Measurements from ENCODE around the gene TAB2.

DNA sequence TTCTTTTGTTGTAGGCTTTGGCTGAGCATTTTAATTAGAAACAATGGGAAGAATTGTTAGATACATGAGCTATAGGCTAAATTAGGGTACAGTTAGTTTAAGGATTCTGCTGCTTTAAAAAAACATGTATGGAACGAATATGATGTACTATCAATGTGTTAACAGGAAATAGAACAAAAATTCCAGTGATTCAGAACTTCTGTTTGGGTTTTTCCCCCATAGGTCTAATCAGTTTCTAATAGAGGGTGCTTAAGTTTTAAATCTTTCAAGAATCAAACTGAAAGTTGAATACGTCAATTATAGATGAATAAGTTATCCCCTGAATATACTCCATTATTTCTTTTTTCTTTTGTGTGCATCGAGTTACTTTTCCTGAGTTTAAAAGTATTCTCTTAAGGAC lies 1.9 kb downstream of the TAB2 start:
- TF ChIP-seq, protein P1, sequence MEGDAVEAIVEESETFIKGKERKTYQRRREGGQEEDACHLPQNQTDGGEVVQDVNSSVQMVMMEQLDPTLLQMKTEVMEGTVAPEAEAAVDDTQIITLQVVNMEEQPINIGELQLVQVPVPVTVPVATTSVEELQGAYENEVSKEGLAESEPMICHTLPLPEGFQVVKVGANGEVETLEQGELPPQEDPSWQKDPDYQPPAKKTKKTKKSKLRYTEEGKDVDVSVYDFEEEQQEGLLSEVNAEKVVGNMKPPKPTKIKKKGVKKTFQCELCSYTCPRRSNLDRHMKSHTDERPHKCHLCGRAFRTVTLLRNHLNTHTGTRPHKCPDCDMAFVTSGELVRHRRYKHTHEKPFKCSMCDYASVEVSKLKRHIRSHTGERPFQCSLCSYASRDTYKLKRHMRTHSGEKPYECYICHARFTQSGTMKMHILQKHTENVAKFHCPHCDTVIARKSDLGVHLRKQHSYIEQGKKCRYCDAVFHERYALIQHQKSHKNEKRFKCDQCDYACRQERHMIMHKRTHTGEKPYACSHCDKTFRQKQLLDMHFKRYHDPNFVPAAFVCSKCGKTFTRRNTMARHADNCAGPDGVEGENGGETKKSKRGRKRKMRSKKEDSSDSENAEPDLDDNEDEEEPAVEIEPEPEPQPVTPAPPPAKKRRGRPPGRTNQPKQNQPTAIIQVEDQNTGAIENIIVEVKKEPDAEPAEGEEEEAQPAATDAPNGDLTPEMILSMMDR (IDR thresholded peaks at IDR 0.05) = no peak
- no peak for TF ChIP-seq EZH2 (IDR thresholded peaks at IDR 0.05; ENCODE audit: borderline replicate concordance, insufficient read depth, low read depth, low read length, poor library complexity, severe bottlenecking)
